Endodermal cell (in vitro differentiated cells): ENCODE results near the gene ECE1. TPM values are rescaled to one million over a fixed set of nuclear protein-coding genes. Genes with fewer than 3 reads are reported as not detected.

Experiments used
- DNase-seq: peaks from one replicate; pipeline ENCODE4 v3.0.0-alpha.2; 2017
- H3K27ac ChIP-seq: 2 replicates; pipeline ENCODE4 v1.5.1; 2013; ENCODE audit warnings: mild to moderate bottlenecking, low read depth, low read length, moderate library complexity
- H3K27me3 ChIP-seq: 2 replicates; pipeline ENCODE4 v1.6.1; 2013; ENCODE audit warnings: mild to moderate bottlenecking, low read length, moderate library complexity; ENCODE audit not compliant: insufficient read depth, control insufficient read depth, poor library complexity, severe bottlenecking
- H3K36me3 ChIP-seq: 2 replicates; pipeline ENCODE4 v1.7.0; 2013; ENCODE audit warnings: mild to moderate bottlenecking, low read length, moderate library complexity; ENCODE audit not compliant: control insufficient read depth, insufficient read depth
- H3K4me1 ChIP-seq: one replicate; pipeline ENCODE4 v1.7.0; 2013; ENCODE audit warnings: low read length; ENCODE audit not compliant: control insufficient read depth, insufficient read depth
- H3K4me3 ChIP-seq: 2 replicates; pipeline ENCODE4 v1.5.1; 2013; ENCODE audit warnings: mild to moderate bottlenecking, low read length, moderate library complexity
- H3K9ac ChIP-seq: 2 replicates; pipeline ENCODE4 v1.6.1; 2013; ENCODE audit warnings: mild to moderate bottlenecking, low read length, moderate library complexity; ENCODE audit not compliant: poor library complexity, severe bottlenecking; ENCODE audit errors: extremely low read depth
- H3K9me3 ChIP-seq: 2 replicates; pipeline ENCODE4 v1.6.1; 2013; ENCODE audit warnings: mild to moderate bottlenecking, low read length, moderate library complexity; ENCODE audit not compliant: control insufficient read depth
- H3K27ac Mint-ChIP-seq: 2 replicates; pipeline ENCODE4 v1.8.0; 2020; ENCODE audit warnings: mixed read lengths
- H3K27me3 Mint-ChIP-seq: 2 replicates; pipeline ENCODE4 v1.8.0; 2021; ENCODE audit warnings: mild to moderate bottlenecking, mixed read lengths; ENCODE audit not compliant: insufficient read depth
- H3K36me3 Mint-ChIP-seq: 2 replicates; pipeline ENCODE4 v1.8.0; 2020; ENCODE audit warnings: low read depth, mixed read lengths
- H3K4me1 Mint-ChIP-seq: 2 replicates; pipeline ENCODE4 v1.8.0; 2020; ENCODE audit warnings: mixed read lengths
- H3K4me3 Mint-ChIP-seq: 2 replicates; pipeline ENCODE4 v1.8.0; 2020; ENCODE audit warnings: mild to moderate bottlenecking, moderate library complexity, mixed read lengths
- H3K9me3 Mint-ChIP-seq: 2 replicates; pipeline ENCODE4 v1.8.0; 2020; ENCODE audit warnings: mild to moderate bottlenecking, mixed read lengths
- WGBS, 2 experiments: methylation state at CpG; one replicate each; pipeline versions ENCODE4 v1.1.5 to v1.1.7; 2013; ENCODE audit warnings: missing lambda C conversion rate in 2 of 2, mixed read lengths in 1 of 2; ENCODE audit not compliant: insufficient coverage in 1 of 2, insufficient read length in 1 of 2; 5-methylcytosine and 5-hydroxymethylcytosine counted together
- total RNA-seq, 2 donors: library from RNA; stranded (reverse); fragmentation: NEBNext Ultra II Directional in 1 of 2; extraction: Animal tissue kit (Norgen Biotek cat#: 25700) in 1 of 2; gene quantifications; 2 replicates in 1 of 2; 3 replicates in 1 of 2; pipeline ENCODE4 v1.2.1, GENCODE V29; 2021
- TF ChIP-seq, protein P1 (sequence below): fragments of 200-600 bp; sonication (generic); conservative IDR thresholded peaks from 2 replicates; pipeline ENCODE4 v1.5.0; 2021; ENCODE audit warnings: antibody characterized with exemption, mild to moderate bottlenecking

Gene ECE1
- total RNA-seq, 2 donors from 2014 or later: 47.8 to 57.9 TPM

DNA sequence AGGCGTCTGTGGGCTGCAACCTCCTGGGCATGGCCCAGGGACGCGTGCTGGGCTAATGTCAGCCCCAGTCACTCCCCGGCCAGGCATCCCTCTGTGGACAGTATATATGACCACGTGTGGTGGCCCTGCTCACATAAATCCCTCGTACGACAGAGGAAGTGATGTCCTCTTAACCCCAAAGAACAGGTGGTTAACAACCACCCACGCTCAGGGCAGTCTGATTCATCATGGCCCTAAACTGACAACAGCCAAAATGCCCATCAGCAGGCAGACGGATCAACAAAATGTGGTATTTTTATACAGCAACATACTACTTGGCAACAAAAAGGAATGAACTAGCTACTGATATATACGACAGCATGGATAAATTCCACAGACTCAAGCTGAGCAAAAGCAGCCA lies 51.0 kb downstream of the ECE1 start:
- Histone ChIP-seq H3K9ac (no peak overlapping the region), H3K27ac (no peak overlapping the region), H3K36me3 (peaks cover 14% of the 10 kb centered on the region), H3K27me3 (no peaks in the 10 kb centered on the region), H3K9me3 (no peaks in the 10 kb centered on the region), H3K4me1 (peaks cover 2% of the 10 kb centered on the region), H3K4me3 (no peak overlapping the region)
- Mint-ChIP-seq H3K27ac (peak overlapping the region; percentile 25), H3K4me1 (peaks cover 8% of the 10 kb centered on the region), H3K9me3 (no peaks in the 10 kb centered on the region), H3K27me3 (no peaks in the 10 kb centered on the region), H3K4me3 (no peak overlapping the region), H3K36me3 (peaks cover 26% of the 10 kb centered on the region)
- WGBS, 2 experiments: 93 to 96% methylated on average over 10 of the region's 10 CpGs
- no peak for DNase-seq
- TF ChIP-seq, protein P1, sequence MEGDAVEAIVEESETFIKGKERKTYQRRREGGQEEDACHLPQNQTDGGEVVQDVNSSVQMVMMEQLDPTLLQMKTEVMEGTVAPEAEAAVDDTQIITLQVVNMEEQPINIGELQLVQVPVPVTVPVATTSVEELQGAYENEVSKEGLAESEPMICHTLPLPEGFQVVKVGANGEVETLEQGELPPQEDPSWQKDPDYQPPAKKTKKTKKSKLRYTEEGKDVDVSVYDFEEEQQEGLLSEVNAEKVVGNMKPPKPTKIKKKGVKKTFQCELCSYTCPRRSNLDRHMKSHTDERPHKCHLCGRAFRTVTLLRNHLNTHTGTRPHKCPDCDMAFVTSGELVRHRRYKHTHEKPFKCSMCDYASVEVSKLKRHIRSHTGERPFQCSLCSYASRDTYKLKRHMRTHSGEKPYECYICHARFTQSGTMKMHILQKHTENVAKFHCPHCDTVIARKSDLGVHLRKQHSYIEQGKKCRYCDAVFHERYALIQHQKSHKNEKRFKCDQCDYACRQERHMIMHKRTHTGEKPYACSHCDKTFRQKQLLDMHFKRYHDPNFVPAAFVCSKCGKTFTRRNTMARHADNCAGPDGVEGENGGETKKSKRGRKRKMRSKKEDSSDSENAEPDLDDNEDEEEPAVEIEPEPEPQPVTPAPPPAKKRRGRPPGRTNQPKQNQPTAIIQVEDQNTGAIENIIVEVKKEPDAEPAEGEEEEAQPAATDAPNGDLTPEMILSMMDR: no peak

DNA sequence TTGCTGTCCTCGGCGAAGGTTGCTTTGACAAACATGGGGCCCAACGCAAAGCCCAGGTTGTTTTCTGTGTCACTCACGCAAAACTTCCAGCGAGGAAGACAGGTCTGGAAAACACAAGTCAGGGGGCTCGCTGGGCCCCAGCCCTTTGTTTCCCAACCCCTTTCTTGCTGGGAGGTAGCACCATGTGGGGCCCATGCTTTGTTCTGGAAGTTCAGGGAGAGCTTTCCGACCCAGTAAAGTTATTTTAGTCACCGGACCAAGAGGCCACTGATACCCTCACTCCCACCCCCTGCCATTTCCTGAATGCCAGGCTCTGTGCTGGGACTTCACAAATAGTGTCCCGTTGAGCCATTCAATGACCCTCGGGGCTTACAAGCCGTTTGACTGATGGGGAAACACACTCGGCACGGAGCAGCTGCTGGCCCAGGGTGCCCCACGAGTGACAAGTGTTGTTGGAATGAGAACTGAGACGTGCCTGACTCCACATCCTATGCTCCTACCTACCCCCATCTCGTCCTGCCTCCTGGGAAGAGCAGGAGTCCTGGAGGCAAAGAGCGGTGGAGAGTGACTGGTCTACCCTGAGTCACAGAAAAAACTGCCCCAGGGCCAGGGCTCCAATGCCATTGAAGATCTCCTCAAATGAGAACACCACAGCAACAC lies 52.0 kb downstream of the ECE1 start:
- H3K9me3 Mint-ChIP-seq: no peaks in the 10 kb centered on the region

DNA sequence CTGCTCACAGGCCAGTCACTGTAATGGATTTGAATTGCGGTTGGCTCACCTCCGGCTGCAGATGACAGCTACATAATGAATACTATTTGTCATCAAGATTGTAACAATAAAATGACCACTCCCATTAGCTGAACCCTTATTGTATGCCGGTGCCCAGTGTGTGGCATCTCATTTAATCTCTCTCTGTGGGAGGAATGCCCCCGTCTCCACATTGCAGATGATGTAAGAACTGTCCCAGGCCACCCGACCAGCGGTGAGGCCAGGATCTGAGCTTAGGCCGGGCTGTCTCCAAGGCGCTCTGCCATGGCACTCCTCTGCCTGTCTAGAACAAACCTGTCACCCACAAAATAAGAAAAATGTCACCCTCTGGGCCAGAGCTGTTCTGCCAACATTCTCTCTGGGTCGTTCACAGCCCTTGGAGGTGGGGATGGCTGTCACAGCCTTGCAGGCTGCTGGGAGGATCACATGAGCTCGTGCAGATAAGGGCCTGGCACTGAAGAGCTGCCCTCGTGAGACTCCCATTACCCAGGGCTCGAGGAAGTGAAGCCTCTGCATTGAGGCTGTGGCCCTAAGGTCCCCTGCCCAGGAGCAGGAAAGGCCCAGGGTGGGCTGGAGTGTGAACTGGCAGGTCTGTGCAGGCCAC lies 52.7 kb downstream of the ECE1 start:
- no peak overlapping the region for H3K27ac Mint-ChIP-seq
- no peak overlapping the region for H3K4me3 Mint-ChIP-seq
- Histone ChIP-seq H3K4me3 (no peak overlapping the region), H3K27me3 (no peaks in the 10 kb centered on the region), H3K4me1 (peaks cover 2% of the 10 kb centered on the region), H3K36me3 (peaks cover 17% of the 10 kb centered on the region), H3K9ac (no peak overlapping the region), H3K9me3 (no peaks in the 10 kb centered on the region), H3K27ac (peak overlapping the region; percentile 67)
- 70 to 86% methylated on average over 5 to 12 of the region's 12 CpGs for WGBS, 2 experiments
- H3K27me3 Mint-ChIP-seq: no peaks in the 10 kb centered on the region
- H3K36me3 Mint-ChIP-seq: peaks cover 29% of the 10 kb centered on the region
- no peak for DNase-seq
- peaks cover 8% of the 10 kb centered on the region for H3K4me1 Mint-ChIP-seq
- TF ChIP-seq, protein P1: no peak
- no peaks in the 10 kb centered on the region for H3K9me3 Mint-ChIP-seq

More for the DNA sequence above, 52.0 kb downstream of the ECE1 start:
- Histone ChIP-seq H3K4me3 (no peak overlapping the region), H3K36me3 (peaks cover 14% of the 10 kb centered on the region), H3K4me1 (peaks cover 2% of the 10 kb centered on the region), H3K9ac (no peak overlapping the region), H3K27me3 (no peaks in the 10 kb centered on the region), H3K27ac (peak overlapping the region; percentile 67), H3K9me3 (no peaks in the 10 kb centered on the region)
- no peak overlapping the region for H3K27ac Mint-ChIP-seq
- H3K27me3 Mint-ChIP-seq: no peaks in the 10 kb centered on the region
- WGBS, 2 experiments: 54 to 77% methylated on average over 16 to 17 of the region's 17 CpGs
- H3K4me3 Mint-ChIP-seq: no peak overlapping the region
- TF ChIP-seq, protein P1: no peak
- no peak for DNase-seq
- peaks cover 8% of the 10 kb centered on the region for H3K4me1 Mint-ChIP-seq
- H3K36me3 Mint-ChIP-seq: peaks cover 29% of the 10 kb centered on the region
